NCI-H526 (cell line): ENCODE results near the gene RNF152.
"Not testable (repeated sequence)": the region's sequence is repeated elsewhere in the genome, so short reads cannot be mapped to it uniquely, and the experiment has no call there.

Experiments used
- DNase-seq, 2 experiments: peaks; one replicate each; lab custom pipeline; 2025; lab: John Stamatoyannopoulos, UW

RNF152 gene

DNA sequence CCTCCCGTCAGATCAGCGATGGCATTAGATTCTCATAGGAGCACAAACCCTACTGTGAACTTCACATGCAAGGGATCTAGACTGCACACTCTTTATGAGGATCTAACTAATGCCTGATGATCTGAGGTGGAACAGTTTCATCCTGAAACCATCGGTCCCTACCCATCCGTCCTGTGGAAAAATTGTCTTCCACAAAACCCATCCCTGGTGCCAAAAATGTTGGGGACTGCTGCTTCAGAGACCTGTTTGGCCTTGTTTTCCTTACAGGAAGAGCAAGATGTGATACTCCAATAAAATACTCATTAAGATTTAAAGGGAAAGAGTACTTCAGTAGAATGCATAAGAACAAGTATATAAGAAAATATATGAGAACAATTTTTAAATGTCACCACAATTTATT, 71.1 kb downstream of the RNF152 start:
- DNase-seq = no peak

DNA sequence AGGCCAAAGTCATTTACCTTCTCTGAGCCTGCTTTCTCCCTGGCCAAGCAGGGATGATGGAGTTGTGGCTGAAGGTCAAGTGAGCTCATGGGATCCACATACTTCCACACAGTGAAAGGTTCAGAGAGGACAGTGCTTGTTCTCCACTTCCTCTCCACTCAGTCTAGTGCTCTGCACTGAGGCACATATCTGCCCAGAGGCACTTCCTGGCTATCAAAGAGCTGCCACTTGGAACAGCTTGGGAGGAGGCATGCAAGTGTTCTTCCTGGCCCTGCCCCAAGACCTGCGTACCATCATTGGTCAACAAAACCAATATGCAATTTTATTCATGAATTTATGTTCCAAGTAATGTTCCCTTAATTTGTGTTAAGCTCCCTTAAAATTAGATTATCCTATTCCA, 71.9 kb downstream of the RNF152 start:
- DNase-seq = no peak

DNA sequence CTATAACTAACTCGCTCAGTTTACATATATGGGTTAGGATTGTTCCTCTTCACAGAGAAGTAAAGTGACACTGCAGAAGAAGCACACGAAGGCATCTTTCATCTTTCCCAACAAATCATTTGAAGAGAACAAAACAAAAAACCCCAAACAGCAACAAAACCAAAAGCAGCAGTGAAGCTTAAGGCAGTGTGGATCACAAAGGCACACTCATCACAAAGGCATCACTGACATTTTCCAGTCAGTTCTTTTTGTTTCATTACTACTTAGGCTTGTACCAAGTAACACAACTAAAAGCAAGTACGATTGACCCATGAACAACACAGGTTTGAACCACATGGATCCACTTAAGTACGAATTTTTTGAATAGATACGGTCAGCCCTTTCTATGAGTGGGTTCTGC, 75.7 kb downstream of the RNF152 start:
- DNase-seq = no peak

DNA sequence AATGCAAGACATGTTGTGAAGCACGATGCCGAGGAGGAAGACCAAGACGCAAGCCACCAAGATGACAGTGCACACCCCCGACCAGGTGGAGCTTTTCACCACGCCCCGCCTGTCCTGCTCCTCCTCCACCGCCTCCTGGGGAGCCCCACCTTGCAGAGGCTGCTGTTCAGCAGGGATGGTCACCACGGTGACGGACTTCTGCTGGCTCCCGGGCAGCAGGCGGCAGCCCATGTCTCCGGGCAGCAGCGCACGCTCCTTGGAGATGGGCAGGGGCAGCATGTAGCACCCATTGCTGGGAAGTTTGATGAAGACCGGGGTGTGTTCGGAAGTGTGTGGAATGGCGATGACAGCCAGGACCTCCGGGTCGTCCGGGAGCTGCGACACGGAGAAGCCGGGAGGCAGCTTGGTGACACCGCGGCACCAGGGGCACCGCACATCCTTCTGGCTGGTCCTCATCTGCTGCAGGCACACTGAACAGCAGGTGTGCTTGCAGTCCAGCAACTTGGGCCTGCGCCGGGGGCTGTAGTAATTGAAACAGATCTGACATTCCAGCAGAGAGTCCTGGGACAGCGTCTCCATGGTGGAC, 76.8 kb downstream of the RNF152 start:
- DNase-seq = no peak

DNA sequence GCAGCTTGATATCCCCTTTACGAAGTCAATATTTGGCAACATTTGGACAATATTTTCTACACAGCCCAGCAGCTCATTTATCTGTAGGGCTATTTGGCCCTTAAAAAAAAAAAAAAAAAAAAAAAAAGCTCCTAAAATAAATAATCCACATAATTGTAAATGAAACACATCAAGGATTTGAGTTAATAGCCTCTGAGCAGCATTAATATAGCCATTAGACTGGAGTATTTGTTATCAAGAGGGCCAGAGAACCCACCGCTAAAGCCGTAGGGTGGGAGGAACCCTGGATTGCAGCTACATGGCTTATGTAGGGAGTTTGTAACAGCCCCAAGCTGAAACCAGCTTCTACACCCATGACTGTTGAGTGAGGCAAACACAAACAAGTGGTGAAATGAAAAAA, 84.5 kb downstream of the RNF152 start:
- no peak for DNase-seq

DNA sequence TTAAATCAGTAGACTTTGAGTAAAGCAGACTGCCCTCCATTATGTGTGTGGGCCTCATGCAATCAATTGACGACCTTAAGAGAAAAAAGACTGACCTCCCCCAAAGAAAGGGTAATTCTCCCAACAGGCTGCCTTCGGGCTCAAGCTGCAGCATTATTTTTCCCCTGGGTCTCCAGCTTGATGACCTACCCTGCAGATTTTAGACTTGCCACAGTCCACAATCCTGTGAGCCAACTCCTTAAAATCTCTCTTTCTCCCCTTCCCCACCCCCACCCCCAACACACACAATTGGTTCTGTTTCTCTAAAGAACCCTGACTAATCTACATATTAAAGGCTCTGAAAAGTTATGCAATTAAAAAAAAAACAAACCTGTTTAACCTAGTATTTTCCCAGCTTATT, 89.4 kb downstream of the RNF152 start:
- no peak for DNase-seq

DNA sequence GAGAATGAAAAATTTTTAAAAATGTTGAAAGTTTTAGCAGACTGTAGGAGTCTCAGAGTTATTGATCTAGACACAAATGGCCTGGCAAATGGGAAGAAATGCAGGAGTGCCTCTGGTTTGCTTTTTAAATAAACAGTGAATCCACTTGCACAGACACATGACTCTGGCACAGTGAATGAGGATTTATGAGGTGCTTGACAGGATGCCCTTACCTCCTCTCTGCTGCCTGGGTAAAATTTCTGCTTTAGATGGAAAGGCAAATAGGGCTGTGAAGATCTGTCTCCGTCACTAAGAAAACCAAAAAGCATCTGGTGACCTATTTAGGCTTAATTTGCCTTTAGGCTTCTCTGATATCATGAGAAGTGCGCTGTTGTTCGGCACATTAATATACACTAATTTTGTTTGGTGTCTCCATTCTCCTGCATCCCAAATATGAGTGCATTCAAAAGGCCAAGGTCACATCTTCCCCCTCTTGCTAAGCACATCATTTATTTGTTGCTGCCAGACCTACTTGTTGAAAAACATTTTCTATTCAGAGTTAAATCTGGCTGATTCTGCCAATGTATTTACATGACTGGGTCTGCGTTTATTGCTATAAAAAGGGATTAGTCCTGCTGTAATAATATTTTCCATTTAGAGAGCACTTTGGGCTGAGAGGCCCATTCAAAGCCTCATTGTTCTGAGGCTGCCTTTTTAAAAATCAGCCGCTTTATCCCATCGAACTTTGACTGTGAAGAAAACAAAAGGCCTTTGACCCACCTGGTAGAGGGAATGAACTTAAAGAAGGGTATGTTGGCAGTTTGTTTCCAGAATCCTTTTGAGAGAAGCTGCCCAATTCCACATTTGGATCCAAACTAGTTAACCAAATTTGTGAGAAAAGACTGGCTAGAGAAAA, 94.9 kb downstream of the RNF152 start:
- no peak for DNase-seq

DNA sequence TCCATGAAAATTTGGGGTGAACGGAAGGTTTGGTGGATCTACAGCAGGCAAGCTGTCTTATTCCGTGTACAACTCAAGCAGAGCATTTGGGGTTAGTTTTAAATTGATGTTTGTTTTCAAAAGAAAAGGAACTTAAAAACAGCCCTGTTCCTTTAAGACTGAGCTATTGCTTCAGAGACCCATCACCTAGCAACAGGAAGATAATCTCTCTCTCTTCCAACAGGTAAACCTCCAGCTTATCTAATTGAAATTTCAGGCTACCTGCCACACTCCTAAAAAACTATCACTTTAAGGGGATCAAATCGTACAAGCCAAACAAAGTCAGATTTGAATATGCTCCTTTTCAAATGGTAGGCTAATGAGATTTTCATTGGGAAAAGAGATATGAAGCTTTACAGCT, 101.8 kb downstream of the RNF152 start:
- no peak for DNase-seq

DNA sequence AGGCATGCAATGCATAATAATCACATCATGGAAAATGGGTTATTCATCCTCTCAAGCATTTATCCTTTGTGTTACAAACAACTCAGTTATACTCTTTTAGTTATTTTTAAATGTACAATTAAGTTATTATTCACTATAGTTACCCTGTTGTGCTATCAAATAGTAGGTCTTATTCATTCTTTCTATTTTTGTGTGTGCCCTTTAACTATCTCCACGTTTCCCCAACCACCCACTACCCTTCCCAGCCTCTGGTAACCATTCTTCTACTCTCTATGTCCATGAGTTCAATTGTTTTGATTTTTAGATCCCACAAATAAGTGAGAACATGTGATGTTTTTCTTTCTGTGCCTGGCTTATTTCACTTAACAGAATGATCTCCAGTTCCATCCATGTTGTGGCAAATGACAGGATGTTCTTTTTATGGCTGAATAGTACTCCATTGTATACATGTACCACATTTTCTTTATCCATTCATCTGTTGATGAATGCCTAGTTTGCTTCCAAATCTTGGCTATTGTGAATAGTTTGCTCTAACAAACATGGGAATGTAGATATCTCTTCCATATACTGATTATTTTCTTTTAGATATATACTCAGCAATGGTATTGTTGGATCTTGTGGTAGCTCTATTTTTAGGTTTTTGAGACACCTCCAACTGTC, 105.7 kb downstream of the RNF152 start:
- not testable (repeated sequence) for DNase-seq

DNA sequence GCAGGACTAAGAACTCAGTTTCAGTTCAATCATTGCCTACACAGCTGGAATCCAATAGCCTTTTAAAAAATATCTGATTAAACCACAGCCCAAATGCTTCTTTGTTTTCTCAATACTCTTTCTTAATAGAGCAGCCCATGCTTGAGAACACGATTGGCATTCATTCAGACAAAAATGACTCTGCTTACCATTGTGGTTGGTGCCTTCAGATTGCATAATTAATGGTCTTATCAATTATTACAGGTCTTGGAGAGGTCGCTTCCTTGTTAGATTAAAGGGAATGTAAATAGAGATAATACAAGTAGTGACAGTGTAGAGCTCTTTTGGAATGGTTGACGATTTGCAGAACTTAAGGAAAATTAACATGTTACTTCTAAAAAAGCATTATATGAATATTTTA, 107.2 kb downstream of the RNF152 start:
- no peak for DNase-seq

DNA sequence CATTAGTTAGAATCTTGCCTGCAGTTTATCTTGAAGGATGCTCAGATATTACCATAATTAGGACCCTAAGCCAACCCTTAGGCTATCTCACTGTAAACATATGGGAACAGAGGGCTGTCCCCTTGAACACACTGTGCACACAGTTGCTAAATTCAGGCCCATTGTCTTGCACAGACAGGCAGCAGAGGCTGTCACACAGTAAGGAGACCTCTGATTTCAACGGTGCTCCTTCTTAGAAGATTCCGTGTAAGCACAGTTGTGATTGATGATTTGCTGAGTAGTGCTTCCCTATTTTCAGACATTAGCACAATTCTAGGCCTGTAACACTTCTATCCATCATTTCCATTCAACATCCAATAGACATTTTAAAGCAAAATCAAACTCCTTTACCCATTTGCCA, 108.0 kb downstream of the RNF152 start:
- no peak for DNase-seq

DNA sequence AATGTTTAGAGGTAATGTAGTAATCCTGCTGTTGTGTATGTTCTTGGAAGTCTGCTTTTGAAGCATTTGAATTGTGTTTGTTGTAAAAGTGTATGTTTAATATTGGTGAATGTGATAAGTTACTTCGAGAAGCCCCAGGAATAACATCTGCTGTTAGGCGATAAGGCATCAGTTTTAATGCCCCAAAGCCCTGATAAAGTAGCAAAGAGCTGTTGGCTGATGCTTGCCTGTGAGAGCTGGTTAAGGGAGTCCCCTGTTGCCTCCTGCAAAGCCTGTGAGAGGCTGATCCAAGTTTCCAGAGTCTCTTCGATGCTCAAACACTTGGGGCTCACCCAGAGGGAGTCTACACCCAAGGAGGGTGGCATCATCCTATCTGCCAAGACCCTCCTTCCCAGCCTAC, 110.3 kb downstream of the RNF152 start:
- no peak for DNase-seq

DNA sequence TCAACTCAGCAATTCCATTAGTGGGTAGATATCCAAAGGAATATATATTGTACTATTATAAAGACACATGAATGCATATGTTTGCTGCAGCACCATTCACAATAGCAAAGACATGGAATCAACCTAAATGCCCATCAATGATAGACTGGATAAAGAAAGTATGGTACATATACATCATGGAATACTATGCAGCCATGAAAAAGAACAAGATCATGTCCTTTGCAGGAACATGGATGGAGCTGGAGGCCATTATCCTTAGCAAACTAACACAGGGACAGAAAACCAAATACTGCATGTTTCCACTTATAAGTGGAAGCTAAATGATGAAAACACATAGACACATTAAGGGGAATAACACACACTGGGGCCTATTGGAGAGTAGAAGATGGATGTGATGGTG, 116.6 kb downstream of the RNF152 start:
- DNase-seq = not testable (repeated sequence)

DNA sequence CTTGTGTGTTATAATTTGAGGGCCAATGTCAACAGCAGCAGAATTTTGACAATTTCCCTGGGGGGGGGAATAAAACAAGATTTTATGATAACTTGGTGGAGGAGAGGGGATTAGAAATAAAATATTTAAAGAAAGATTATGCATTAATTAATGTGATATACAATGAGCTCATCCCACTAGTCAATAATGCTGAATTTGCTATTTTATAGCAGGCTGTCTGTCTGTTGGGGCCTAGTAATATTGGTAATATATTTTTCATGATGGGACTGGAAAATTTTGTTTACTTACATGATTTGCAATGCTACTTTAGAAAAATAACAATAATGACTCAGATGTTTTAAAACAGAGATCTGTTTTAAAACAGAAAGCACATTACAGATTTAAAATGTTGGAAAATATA, 118.0 kb downstream of the RNF152 start:
- no peak for DNase-seq

DNA sequence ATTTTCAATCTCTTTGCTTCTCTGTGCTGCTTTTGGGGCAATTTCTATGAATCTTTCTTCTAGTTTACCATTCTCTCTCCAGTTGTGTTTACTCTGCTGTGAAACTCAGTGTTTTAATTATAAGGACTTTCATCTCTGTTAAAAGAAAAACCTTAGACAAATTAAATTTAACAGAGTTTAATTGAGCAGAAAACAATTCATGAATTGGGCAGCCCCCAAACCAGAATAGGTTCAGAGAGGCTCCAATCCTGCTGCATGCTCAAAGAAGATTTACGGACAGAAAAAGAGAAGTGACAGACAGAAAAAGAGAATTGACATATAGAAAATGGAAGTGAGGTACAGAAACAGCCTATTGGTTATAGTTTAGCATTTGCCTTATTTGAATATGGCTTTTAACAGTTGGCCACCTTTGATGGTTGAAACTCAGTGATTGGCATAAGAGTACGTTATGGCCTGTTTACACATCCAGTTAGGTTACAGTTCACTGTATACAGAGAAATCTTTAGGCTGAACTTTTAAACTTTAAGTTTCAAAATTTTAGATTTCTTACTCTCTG, 120.4 kb downstream of the RNF152 start:
- no peak for DNase-seq

DNA sequence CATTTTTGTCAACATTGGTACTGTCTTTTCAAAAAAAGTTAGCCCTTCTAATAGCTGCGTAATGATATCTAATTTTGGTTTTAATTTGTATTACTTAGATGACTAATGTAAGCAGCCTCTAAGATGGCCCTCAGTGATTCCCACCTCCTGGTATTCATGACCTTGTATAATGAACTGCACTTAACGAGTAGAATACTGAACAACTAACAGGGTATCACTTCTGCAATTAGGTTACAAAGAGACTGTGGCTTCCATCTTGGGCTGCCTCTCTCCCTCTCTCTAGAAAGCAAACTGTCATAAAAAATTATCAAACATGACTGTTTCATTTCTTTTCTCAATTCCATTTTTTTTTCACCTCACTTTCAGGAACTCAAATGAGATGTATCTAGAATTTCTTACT, 120.9 kb downstream of the RNF152 start:
- no peak for DNase-seq

DNA sequence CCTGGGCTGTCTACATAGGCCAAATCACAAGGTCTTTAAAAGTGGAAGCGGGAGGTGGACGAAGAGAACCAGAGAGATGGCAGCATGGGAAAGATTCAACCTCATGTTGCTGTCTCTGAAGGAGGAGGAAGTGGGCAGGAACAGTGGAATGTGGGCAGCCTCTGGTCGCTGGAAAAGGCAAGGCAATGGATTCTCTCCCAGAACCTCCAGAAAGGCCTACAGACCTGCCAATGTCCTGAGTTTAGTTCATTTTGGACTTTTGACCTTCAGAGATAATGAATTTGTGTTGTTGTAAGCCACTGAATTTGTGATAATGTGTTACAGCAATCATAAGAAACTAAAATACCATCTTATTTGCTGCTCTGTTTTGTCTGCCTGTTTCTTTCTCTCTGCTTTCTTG, 122.5 kb downstream of the RNF152 start:
- DNase-seq = no peak

DNA sequence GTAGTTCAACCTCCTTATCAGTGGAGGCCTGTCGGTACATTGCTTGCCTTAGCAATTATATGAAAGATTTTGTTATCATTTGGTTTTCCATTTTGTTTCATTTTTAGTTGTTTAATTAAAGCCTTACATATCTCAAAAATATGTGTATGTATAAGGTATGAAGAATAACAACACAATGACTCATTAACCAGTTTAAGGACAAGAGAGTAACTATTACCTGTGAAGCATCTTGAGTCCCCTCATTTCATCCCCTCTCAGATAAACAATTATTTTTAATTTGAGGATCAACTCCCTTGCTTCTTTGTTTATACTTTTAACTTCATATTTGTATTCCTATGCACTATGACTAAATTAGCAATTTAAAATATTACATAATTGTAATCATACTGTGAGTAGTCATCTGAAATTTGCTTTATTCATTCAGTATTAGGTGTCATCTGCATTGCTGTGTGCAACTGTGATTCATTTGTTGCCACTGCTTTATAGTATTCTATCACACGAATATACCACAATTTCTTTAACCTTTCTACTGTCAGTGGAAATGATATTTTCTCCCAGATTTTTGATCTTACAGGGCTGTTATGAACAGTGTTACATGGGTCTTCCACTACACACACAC, 126.4 kb downstream of the RNF152 start:
- DNase-seq = no peak

DNA sequence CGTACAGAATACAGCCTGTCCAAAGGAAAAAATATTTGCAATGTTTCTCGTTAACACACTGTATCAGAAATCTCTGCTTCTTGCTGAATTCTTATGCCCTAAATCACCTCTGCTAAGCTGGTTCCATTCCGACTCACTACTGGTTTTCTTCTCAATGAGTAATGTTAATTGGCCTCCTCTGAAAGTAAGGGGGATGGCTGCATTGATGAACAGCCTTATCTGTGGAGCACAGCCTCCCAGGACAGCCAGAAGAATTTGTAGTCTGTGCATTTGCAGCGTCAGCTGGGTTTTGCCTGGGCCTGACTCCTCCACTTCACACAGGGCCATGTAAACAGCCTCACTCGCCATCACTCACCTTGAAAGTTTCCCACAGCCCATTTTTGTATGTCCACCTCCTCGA, 127.7 kb downstream of the RNF152 start:
- no peak for DNase-seq

DNA sequence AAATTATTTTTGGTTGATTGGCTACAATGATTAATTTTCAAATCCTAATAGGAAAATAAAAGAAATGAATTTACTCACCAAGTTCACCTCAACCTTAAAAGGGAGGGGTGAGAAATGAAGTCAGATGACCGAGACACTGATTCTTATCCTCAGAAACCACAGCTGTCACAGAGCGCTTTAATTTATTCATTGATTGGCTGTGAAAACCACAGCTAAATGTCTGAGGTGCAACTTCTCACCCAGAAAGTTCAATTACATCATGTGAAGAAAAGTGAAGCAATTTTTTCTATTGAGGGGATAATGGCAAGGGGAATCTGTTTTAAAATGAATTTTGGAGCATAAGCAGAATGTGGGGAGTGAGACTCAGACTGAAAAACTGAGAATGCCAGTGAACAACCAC, 128.4 kb downstream of the RNF152 start:
- DNase-seq = no peak

DNA sequence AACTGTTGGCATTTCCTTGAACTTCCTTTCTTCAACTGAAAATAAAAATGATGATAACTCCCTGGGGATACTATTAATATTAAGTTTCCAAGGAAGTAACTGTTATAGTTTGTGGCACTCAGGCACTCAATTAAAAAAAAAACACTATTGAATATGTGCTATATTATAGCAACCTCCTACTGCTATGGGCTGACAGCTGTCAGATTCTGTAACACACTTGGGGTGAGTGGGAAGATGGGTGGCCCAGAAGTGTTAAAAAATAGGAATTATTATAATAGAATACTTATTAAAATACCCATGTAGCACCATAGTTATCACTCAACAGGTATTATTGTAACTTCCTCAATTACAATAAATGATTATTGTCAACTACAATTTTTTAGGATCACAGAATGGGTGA, 130.9 kb downstream of the RNF152 start:
- no peak for DNase-seq
